Mesodermal cell (in vitro differentiated cells): Measurements from ENCODE around the gene LCAT.

Experiments
- H3K27ac ChIP-seq: 2 replicates; pipeline ENCODE4 v1.7.0; 2013; ENCODE audit warnings: mild to moderate bottlenecking, low read depth, low read length, moderate library complexity; ENCODE audit not compliant: severe bottlenecking
- H3K36me3 ChIP-seq: 2 replicates; pipeline ENCODE4 v1.7.1; 2013; ENCODE audit warnings: mild to moderate bottlenecking, low read length, moderate library complexity; ENCODE audit not compliant: control insufficient read depth, insufficient read depth
- H3K4me1 ChIP-seq: one replicate; pipeline ENCODE4 v1.7.1; 2013; ENCODE audit warnings: mild to moderate bottlenecking, low read length; ENCODE audit not compliant: insufficient read depth, control insufficient read depth, poor library complexity, severe bottlenecking
- H3K4me3 ChIP-seq: 2 replicates; pipeline ENCODE4 v1.7.0; 2013; ENCODE audit warnings: low read length, control low read depth, mild to moderate bottlenecking; ENCODE audit not compliant: insufficient read depth, poor library complexity, severe bottlenecking; ENCODE audit errors: extremely low read depth
- H3K9me3 ChIP-seq: 2 replicates; pipeline ENCODE4 v1.7.1; 2013; ENCODE audit warnings: mild to moderate bottlenecking, low read length, moderate library complexity; ENCODE audit not compliant: control insufficient read depth
- WGBS, 2 experiments: methylation state at CpG; one replicate each; pipeline ENCODE4 v1.1.5; 2013; ENCODE audit warnings: missing lambda C conversion rate in 2 of 2; ENCODE audit not compliant: insufficient coverage in 2 of 2; 5-methylcytosine and 5-hydroxymethylcytosine counted together

LCAT gene

DNA sequence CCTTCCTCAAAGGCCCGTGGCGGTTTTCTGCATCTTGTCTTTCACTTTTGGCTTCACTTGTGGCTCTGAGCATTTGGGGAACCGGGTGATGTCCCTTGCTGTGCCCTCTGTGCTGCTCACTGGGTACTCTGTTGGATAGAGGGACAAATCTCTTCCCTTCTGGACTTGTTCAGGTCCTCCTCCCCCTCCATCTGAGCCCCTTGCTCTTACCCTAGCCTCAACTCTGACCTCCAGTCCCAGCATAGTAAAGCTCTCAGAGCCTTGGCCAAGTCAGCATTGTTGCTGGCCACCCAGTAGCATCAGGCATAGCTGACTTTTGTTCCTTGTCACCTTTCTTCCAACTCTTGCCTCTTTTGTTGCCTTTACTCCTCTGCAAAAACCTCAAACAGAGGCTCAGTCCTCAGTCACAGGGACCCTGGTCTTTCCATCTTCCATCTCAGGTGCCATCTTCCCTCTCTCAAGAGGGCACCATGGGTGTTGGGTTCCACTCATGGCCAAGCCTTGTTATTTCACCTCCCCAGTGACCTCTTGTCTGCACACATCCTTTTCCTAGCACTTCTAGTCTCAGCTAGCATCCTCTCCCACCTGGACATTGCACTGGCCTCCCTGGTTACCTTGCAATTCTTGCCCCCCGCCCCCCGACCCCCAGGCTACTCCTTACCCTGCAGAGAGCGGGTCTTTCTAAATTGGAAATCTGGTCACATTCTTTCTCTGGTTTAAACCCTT, 6.9 kb downstream of the LCAT start:
- WGBS, 2 experiments = 28 to 44% methylated on average over 3 to 4 of the region's 6 CpGs
- peak overlapping the region; percentile 86 for H3K4me3 ChIP-seq
- H3K9me3 ChIP-seq = no peaks in the 10 kb centered on the region
- peaks cover 26% of the 10 kb centered on the region for H3K36me3 ChIP-seq
- H3K4me1 ChIP-seq = peaks cover 3% of the 10 kb centered on the region
- H3K27ac ChIP-seq = no peak overlapping the region

DNA sequence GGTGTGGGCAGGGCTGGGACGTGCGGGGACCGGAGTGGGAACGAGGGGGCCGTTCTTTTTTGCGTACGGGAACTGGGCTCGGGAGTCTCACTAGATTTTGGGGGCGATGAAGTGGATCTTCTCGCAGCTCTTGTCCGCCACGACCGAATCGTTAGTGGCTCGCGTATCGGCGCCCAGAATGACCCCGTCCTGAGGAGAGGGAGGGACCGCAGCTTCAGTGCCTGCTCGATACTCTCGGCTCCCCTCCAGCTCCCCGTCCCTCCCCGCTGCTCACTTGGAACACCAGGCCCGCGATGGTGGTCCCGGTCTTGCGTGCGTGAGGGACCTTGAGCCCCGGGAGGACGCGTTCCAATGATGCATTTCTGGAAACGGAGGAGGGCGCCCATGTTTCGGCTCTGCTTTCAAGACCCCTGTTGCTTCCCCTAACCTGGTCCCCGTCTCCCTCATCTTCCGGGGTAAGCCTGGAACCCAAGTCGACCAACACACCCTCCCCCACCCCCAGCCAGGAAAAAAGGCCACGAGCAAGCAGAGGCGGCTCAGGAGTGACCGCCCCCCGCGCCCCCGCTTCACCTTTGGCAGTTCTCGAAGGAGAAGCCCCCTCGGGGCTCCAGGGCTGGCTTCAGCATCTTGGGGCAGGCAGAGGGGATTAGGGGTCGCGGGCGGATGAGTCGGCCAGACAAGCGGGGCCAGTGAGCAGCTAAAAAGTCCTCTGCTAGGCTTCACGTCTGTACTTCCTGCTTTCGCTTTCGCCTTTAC, 7.6 kb downstream of the LCAT start, which contains the start of gene PSMB10:
PSMB10 (minus strand) TSS at position 727 of the 756 bp plus-strand sequence; CDS start at position 626, 101 bp downstream.
- peaks cover 3% of the 10 kb centered on the region for H3K4me1 ChIP-seq
- peak within 1 kb of the TSS; percentile 86 for H3K4me3 ChIP-seq
- H3K36me3 ChIP-seq = peaks cover 18% of the 10 kb centered on the region
- WGBS, 2 experiments = 2 to 3% methylated on average over 45 to 53 of the region's 54 CpGs
- no peaks in the 10 kb centered on the region for H3K9me3 ChIP-seq
- peak within 1 kb of the TSS; percentile 62 for H3K27ac ChIP-seq

DNA sequence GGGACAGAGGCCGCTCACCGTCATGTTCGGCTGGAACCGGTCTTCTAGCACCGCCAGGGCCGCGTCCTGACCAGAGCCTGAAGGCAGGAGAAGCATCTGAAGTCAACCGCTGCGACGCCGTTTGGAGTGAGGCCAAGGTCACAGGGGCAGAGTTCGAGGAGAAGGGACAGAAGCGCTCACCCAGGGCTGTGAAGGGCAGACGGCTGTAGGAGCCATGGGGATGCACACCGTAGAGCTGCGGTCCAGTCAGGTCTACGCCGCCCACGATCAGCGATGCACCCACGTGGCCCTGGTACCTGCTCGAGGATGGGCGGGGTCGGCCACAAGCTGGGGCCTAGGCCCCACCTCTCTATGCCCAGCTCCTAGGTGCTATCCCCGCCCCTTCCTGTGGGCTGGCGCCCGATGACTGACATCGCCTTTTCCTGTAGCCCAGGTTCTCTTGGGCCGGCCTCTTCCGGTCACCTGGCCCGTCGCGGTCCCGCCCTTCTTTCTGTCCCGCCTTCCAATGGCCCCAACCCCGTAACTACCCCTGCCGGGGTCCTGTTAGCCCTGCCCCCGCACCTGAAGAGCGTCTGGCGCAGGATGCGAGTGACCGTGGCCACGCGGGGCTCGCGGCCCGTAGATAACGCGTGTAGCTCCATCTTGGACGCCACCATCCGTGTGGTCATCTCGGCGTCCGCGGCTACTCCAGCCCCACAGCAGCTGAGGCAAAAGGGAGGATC, 8.4 kb downstream of the LCAT start:
- H3K9me3 ChIP-seq = no peaks in the 10 kb centered on the region
- H3K36me3 ChIP-seq = peaks cover 15% of the 10 kb centered on the region
- peaks cover 3% of the 10 kb centered on the region for H3K4me1 ChIP-seq
- H3K4me3 ChIP-seq = peak overlapping the region; percentile 86
- H3K27ac ChIP-seq = peak overlapping the region; percentile 62
- WGBS, 2 experiments = 0 to 1% methylated on average over 38 to 53 of the region's 55 CpGs

DNA sequence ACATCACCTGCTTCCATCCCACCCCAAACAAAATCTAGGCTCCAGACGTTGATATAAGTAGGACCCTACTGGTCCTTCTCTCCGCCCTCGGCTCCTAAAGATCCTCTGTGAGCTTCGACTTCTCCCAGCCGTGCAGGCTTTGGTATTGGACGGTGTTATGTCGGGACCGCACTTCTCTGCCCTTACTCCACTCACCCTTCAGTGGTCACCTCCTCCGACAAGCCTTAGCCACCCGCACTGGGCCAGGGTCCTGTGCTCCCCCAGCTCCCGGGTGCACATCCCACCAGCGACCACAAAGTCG, 8.9 kb downstream of the LCAT start:
- WGBS, 2 experiments = 5 to 13% methylated on average over 7 to 13 of the region's 13 CpGs
- H3K4me1 ChIP-seq = peaks cover 3% of the 10 kb centered on the region
- peak overlapping the region; percentile 86 for H3K4me3 ChIP-seq
- peaks cover 13% of the 10 kb centered on the region for H3K36me3 ChIP-seq
- H3K27ac ChIP-seq = no peak overlapping the region
- no peaks in the 10 kb centered on the region for H3K9me3 ChIP-seq

DNA sequence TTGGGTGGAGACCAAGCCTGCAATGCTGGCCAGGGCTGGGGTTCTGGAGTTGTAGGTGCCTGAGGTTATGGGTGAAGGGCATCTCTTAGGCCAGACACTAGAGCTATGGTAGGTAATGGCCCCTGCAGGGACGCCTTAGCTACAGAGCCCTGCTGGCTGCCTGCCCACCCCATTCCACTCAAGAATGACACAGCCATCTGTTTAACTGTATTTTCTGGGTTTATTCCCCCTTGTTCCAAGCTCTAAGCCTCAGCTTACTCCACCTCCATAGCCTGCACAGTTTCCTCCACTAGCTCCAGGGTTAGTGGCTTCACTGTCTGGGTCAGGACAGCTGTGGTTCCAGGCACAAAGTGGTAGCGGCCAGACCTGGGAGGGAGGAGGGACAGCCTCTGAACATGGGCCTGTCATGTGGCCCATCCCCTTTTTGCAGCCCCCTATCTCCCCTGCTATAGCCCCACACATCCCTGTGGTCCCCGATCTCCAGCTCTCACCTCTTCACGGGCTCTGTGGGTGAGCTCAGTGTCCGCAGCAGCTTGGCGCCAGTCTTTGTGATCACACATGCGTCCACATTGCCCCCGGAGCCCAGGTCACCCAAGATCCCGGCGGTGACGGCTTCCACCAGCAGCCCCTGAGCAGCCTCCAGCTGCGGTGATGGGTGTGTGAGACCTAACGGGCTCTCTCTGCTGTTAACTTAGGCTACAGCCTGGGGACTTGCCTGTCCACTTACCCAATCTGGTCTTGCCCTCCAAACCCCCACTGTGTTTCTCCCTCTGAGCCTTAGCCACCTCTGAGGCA, 9.4 kb downstream of the LCAT start:
- 58 to 62% methylated on average over 13 of the region's 13 CpGs for WGBS, 2 experiments
- Histone ChIP-seq H3K4me1 (peaks cover 3% of the 10 kb centered on the region), H3K4me3 (no peak overlapping the region), H3K36me3 (peaks cover 13% of the 10 kb centered on the region), H3K27ac (no peak overlapping the region), H3K9me3 (no peaks in the 10 kb centered on the region)

DNA sequence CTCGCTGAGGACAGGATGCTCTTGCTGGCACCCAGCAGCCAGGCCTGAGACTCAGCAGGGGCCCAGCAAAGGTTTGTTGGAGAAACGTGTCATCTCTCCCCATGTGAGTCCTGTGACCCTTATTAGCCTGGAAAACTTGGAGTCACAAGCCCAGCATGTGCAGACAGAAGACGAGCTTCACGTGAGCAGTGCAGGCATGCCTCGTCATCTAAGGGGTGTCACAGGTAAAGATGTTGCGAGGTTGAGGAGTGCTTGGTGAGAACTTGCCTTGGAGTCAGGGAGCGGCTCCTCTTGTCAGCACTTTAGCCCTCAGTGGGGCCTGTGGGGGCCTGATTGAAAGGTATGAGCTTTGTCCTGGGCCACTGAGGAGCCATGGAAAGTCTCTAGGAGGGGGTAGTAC, 10.1 kb downstream of the LCAT start:
- Histone ChIP-seq H3K27ac (no peak overlapping the region), H3K36me3 (peaks cover 18% of the 10 kb centered on the region), H3K4me1 (peaks cover 3% of the 10 kb centered on the region), H3K4me3 (no peak overlapping the region), H3K9me3 (no peaks in the 10 kb centered on the region)
- WGBS, 2 experiments = 91 to 93% methylated on average over 7 of the region's 7 CpGs

DNA sequence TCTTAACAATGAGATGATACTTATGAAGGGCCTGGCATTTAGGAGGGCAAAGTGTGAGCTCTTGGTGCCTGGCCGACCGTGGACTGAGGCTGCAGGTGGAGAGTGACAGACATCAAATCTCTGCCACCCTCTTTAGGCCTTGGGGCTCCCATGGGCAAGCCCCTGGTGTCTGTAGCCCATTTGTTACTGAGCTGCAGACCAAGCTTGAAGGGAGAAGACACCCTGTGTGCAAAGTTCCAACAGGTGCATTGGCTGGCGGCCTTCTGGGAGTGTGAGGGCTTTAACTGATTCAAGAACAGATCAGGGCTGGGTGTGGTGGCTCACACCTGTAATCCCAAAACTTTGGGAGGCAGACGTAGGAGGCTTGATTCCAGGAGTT, 11.5 kb downstream of the LCAT start:
- H3K27ac ChIP-seq = no peak overlapping the region
- H3K9me3 ChIP-seq = no peaks in the 10 kb centered on the region
- H3K36me3 ChIP-seq = peaks cover 27% of the 10 kb centered on the region
- no peak overlapping the region for H3K4me3 ChIP-seq
- peaks cover 3% of the 10 kb centered on the region for H3K4me1 ChIP-seq
- WGBS, 2 experiments = 85 to 90% methylated on average over 2 to 3 of the region's 4 CpGs

DNA sequence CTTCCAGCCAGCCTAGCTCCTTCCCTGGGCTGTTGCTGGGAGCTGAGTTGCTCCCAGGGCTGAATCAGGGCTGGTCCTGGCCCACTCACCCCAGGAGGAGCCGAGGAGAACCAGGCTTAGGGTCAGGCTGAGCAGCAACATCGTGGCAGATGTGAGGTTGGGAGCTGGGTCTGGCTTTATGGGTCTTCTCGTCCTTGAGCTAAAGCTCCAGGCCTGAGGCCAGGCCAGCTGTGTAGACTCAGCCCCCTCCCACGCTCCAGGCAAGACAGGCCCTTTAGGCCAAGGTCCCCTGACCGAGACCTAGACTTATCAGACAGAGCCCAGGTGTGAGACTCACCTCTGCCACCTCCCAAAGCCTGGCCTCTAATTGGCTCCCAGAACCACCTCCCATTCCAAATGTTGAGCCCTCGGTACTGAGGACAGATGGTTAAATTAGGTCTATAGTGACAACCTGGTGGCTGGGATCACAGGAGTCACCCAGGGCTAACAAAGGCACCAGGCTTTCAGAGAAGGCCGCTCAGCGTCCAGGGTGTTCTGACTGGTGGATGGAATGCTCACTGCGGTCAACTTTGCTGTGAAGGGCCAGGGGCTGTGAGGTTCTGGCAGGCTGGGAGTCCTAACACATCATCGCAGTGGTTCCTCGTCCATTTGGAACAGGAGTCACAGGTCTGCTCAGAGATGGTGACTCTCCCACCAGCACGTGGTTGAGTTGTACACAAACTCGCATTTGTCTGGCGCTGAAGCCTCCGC, 12.0 kb downstream of the LCAT start, which contains the start of gene CTRL:
CTRL (minus strand) TSS at position 151 of the 750 bp plus-strand sequence; CDS start at position 141, 10 bp downstream.
- 91 to 95% methylated on average over 14 of the region's 15 CpGs for WGBS, 2 experiments
- peaks cover 27% of the 10 kb centered on the region for H3K36me3 ChIP-seq
- H3K9me3 ChIP-seq = no peaks in the 10 kb centered on the region

DNA sequence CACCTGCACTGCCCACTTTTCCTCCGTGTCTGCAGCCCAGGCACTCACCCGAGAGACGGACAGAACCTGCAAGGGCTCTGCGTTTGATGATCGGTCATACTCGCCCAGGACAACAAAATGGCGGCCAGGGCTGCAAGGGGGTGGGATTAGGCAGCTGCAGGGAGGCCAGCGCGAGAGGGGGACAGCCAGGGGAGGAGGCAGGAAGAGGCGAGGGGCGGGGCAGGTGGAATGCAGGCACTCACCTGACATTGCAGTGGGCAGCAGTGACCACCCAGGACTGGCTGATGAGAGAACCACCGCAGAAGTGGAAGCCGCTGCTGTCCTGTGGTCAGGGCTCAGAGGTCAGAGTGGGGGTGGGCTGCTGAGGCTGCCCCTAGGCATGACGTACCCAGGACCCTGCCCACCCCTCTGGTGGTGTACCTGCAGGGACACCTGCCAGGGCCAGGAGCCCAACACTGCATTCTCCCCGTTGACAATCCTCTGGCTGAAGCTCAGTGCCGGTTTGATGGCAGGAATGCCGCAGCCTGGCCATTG, 13.2 kb downstream of the LCAT start:
- Histone ChIP-seq H3K4me3 (no peak overlapping the region), H3K27ac (no peak overlapping the region), H3K9me3 (no peaks in the 10 kb centered on the region), H3K36me3 (peaks cover 27% of the 10 kb centered on the region), H3K4me1 (peaks cover 3% of the 10 kb centered on the region)
- 93 to 95% methylated on average over 17 of the region's 17 CpGs for WGBS, 2 experiments

More for the DNA sequence above, 12.0 kb downstream of the LCAT start, which contains the start of gene CTRL:
- no peak within 1 kb of the TSS for H3K4me3 ChIP-seq
- H3K4me1 ChIP-seq = peaks cover 3% of the 10 kb centered on the region
- H3K27ac ChIP-seq = no peak within 1 kb of the TSS
